Esophagus muscularis mucosa (tissue), 4 donors: ENCODE results near the gene NDUFA13. TPM values are rescaled to one million over a fixed set of nuclear protein-coding genes. Genes with fewer than 3 reads are reported as not detected.

Experiments
- DNase-seq: peaks from one replicate; pipeline ENCODE4 v3.0.0-alpha.2; 2017; ENCODE audit errors: extremely low spot score
- H3K27ac ChIP-seq, 4 donors: fragments of 200-600 bp; sonication (generic); replicated peaks in 1 of 4; 1 replicate in 3 of 4; 2 replicates in 1 of 4; pipeline ENCODE4 v1.5.1; 2016 to 2019; ENCODE audit warnings: mild to moderate bottlenecking in 1 of 4
- H3K27me3 ChIP-seq, 4 donors: fragments of 200-600 bp; sonication (generic); one replicate each; pipeline versions ENCODE4 v1.5.1 to v1.6.0; 2016 to 2019
- H3K36me3 ChIP-seq, 4 donors: fragments of 200-600 bp; sonication (generic); one replicate each; pipeline ENCODE4 v1.5.1; 2016 to 2019
- H3K4me1 ChIP-seq, 4 donors: fragments of 200-600 bp; sonication (generic); one replicate each; pipeline ENCODE4 v1.5.1; 2016 to 2019
- H3K4me3 ChIP-seq, 4 donors: fragments of 200-600 bp; sonication (generic); 1 replicate in 2 of 4; 2 replicates in 2 of 4; pipeline ENCODE4 v1.5.1; 2016 to 2019; ENCODE audit warnings: mild to moderate bottlenecking in 4 of 4, moderate library complexity in 1 of 4
- H3K9me3 ChIP-seq, 4 donors: fragments of 200-600 bp; sonication (generic); 1 replicate in 3 of 4; 2 replicates in 1 of 4; pipeline ENCODE4 v1.5.1; 2016 to 2019
- CTCF ChIP-seq, 3 experiments: fragments of 200-600 bp in 2 of 3; fragments of 450-650 bp in 1 of 3; sonication (generic) in 2 of 3; IDR thresholded peaks; one replicate each; pipeline ENCODE4 v1.5.1; 2017 to 2019; ENCODE audit warnings: antibody characterized with exemption in 3 of 3, mild to moderate bottlenecking in 2 of 3, moderate library complexity in 1 of 3
- EP300 ChIP-seq: sonication (generic); formaldehyde crosslinking; IDR thresholded peaks from one replicate; pipeline ENCODE4 v1.6.1; 2017; ENCODE audit warnings: antibody characterized with exemption
- POLR2A ChIP-seq: fragments of 450-650 bp; IDR thresholded peaks from one replicate; pipeline ENCODE4 v1.6.1; 2017; ENCODE audit warnings: antibody characterized with exemption, moderate library complexity, mild to moderate bottlenecking, low read depth
- POLR2AphosphoS5 ChIP-seq, 2 donors: sonication (generic); formaldehyde crosslinking; IDR thresholded peaks; one replicate each; pipeline ENCODE4 v1.6.1; 2017; ENCODE audit warnings: antibody characterized with exemption in 2 of 2
- WGBS: methylation state at CpG from one replicate; pipeline ENCODE4 v1.1.5; 2018; 5-methylcytosine and 5-hydroxymethylcytosine counted together
- intact Hi-C: fragments of 100-400 bp; cut with DNase I; formaldehyde crosslinking; loops from one replicate; pipeline ENCODE4 v1.15.1; 2023
- total RNA-seq, 4 donors: library from RNA; depleted of rRNA; stranded (reverse); fragments of >200 nt; gene quantifications; one replicate each; pipeline versions ENCODE4 v1.1.0 to v1.2.1, GENCODE V29; 2016

NDUFA13 gene
- total RNA-seq, 4 donors from 2014 or later: 75.0 to 186 (median 141) TPM

- intact Hi-C loops: no loop called here
- TF ChIP-seq EP300 (no peak), CTCF (IDR thresholded peaks at IDR 0.05) (peak; percentile 79 to 85 (median 80)), POLR2AphosphoS5 (IDR thresholded peaks at IDR 0.05) (peak in 1 of 2 donors; percentile 57), POLR2A (no peak)
- H3K4me3 ChIP-seq: peak overlapping the region in 1 of 4 donors; percentile 11
- peaks cover 16 to 36% (median 32%) of the 10 kb centered on the region in 4 donors for H3K36me3 ChIP-seq
- peak; percentile 94 for DNase-seq
- H3K9me3 ChIP-seq: no peaks in the 10 kb centered on the region
- WGBS: 26% methylated on average over 12 of the region's 20 CpGs
- H3K27me3 ChIP-seq: no peaks in the 10 kb centered on the region
- H3K27ac ChIP-seq: peak overlapping the region; percentile 56 to 71 (median 62)
- peaks cover 32 to 55% (median 43%) of the 10 kb centered on the region in 4 donors for H3K4me1 ChIP-seq
Observed at GRCh38 chr19:19490214-19490968, 25.6 kb upstream of the NDUFA13 start.

DNA sequence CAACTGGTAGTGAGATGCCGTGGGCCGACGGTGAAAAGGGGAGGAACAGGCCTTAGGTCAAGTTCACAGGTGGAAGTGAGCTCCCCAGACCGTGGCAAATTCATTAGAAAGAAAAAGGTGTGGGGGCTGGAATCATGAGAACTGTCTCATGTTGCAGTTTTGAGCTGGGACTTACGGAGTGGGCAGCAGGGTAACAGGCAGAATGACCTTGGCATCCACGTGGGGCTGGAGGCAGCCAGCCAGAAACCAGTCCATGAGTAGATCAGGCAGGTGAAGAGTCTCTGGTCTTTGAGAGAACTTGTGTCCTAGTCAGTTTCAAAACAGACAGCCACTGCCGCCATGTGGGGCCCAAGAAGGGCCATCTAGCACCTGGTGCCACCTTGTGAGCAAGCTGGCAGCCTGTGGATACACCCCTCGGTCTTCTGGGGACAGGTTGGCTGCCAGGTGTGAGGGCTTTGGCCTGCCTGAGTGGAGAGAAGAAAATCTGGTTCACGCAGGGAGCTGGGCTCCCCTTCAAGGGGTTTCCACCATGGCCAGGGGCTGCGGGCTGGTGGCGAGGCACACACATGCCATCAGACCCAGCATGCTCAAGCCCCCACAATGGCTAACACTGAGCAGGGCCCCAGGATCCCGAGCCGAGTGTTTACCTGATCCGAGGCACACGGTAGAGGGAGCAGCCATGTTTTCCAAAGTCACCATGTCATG, 24.6 kb upstream of the NDUFA13 start:
- WGBS: 80% methylated on average over 6 of the region's 15 CpGs
- H3K4me1 ChIP-seq: peaks cover 27 to 44% (median 38%) of the 10 kb centered on the region in 4 donors
- no peaks in the 10 kb centered on the region for H3K9me3 ChIP-seq
- intact Hi-C loops: no loop called here
- TF ChIP-seq POLR2A (no peak), CTCF (IDR thresholded peaks at IDR 0.05) (no peak), EP300 (no peak), POLR2AphosphoS5 (IDR thresholded peaks at IDR 0.05) (no peak)
- H3K36me3 ChIP-seq: peaks cover 24 to 47% (median 43%) of the 10 kb centered on the region in 4 donors
- H3K4me3 ChIP-seq: no peak overlapping the region
- no peaks in the 10 kb centered on the region for H3K27me3 ChIP-seq
- H3K27ac ChIP-seq: no peak overlapping the region
- DNase-seq: no peak

DNA sequence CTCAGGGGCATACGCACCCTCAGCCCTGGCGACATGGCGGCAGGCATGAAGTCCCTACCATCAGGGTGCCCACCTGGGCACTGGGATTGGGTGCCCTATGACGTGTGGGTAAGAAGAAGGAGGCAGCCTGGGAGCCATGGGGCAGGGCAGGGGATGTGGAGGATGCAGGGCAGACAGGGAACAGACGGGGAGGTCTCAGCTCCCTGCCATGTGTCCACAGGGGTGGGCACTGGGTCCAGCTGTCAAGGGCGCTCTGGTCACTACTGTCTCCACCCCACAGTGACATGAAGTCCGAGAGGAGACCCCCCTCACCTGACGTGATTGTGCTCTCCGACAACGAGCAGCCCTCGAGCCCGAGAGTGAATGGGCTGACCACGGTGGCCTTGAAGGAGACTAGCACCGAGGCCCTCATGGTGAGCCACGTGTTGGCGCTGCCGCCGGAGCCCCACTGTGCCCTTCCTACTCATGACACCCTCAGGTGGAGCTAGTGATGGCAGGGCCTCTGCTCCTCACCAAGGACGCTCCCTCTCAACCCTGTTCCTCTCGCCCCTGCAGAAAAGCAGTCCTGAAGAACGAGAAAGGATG, 23.9 kb upstream of the NDUFA13 start:
- Histone ChIP-seq H3K27me3 (no peaks in the 10 kb centered on the region), H3K9me3 (no peaks in the 10 kb centered on the region), H3K36me3 (peaks cover 26 to 53% (median 50%) of the 10 kb centered on the region in 4 donors), H3K4me3 (no peak overlapping the region), H3K4me1 (peaks cover 27 to 39% (median 37%) of the 10 kb centered on the region in 4 donors), H3K27ac (no peak overlapping the region)
- DNase-seq: no peak
- intact Hi-C loops: no loop called here
- TF ChIP-seq POLR2AphosphoS5 (IDR thresholded peaks at IDR 0.05): no peak
- no peak for TF ChIP-seq EP300
- no peak for TF ChIP-seq POLR2A
- no peak for TF ChIP-seq CTCF (IDR thresholded peaks at IDR 0.05)
- 91% methylated on average over 14 of the region's 21 CpGs for WGBS

DNA sequence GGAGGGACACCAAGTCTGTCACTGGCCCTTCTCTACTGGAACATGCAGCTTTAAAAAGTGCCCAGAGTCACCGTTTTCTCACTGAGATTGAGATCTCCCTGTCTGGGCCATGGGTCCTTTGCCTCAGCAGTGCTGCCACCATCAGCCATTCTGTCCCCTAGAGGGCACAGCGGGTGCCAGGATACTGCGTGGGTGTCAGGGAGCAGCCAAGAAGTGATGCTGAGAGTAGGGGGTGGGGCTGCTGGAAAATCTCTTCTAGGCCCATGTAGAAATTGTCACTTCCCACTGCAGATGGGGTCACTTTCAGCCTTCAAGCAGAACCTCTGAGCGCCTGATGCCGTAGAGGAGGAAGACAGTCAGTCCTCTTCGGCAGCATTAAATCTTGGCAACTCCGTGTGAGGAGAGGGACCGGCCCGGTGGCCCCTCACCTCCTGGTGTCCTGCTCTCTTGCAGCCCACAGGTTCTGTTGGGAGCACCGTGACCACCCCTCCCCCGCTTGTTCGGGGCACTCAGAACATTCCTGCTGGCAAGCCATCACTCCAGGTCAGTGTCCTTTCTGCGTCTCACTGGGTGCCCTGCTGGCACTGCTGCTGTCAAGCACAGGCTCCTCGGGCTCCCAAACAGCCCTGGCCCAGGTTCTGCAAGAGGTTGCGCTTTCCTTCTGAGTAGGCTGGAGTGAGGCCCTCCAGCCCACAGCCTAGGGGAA, 22.0 kb upstream of the NDUFA13 start:
- intact Hi-C loops: no loop called here
- peaks cover 35 to 72% (median 68%) of the 10 kb centered on the region in 4 donors for H3K36me3 ChIP-seq
- 76% methylated on average over 6 of the region's 15 CpGs for WGBS

More for the DNA sequence above, 22.0 kb upstream of the NDUFA13 start:
- Histone ChIP-seq H3K4me1 (peaks cover 16 to 20% (median 18%) of the 10 kb centered on the region in 4 donors), H3K4me3 (no peak overlapping the region), H3K27ac (no peak overlapping the region), H3K27me3 (no peaks in the 10 kb centered on the region), H3K9me3 (no peaks in the 10 kb centered on the region)
- DNase-seq: no peak
- TF ChIP-seq POLR2AphosphoS5 (IDR thresholded peaks at IDR 0.05) (no peak), EP300 (no peak), CTCF (IDR thresholded peaks at IDR 0.05) (no peak), POLR2A (no peak)
